ENCODE results near the gene SERINC3. TPM values are rescaled to one million over a fixed set of nuclear protein-coding genes. Genes with fewer than 3 reads are reported as not detected.

SERINC3 gene
- total RNA-seq, 4 donors from 2014 or later, result 119 to 140 (median 131) TPM

DNA sequence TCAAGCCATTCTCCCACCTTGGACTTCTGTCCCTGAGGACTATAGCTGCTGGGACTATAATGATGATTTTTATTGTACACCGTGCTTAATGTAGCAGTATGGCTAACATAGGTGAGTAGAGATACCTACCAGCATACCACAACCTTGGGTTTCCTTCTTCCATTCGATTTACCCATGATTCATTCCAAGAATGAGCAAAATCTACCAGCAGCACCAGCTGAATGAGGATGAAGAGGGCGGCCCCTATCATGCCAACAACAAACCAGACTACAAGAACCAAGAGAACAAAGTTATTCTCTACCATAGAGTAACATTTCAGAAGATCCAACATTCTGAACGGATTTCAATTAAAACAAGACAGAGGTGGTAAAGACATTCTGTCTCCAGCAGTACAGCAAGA is 12.1 kb downstream of the SERINC3 start:
- peaks cover 0 to 42% (median 0%) of the 10 kb centered on the region in 3 donors for H3K4me1 ChIP-seq
- ATAC-seq, result no peak
- TF ChIP-seq POLR2A (IDR thresholded peaks at IDR 0.05) (no peak), CTCF (IDR thresholded peaks at IDR 0.05) (no peak), EP300 (IDR thresholded peaks at IDR 0.05) (no peak), POLR2AphosphoS5 (IDR thresholded peaks at IDR 0.05) (no peak)
- peaks cover 5 to 88% of the 10 kb centered on the region in 2 donors for H3K36me3 ChIP-seq
- H3K4me3 ChIP-seq, result no peak overlapping the region
- WGBS, 2 donors (ENCODE audit: low coverage in 1 of 2), result 85 to 89% methylated on average over 4 of the region's 4 CpGs
- no peak overlapping the region for H3K27ac ChIP-seq
- H3K27me3 ChIP-seq, result no peaks in the 10 kb centered on the region
- H3K9me3 ChIP-seq, result no peaks in the 10 kb centered on the region

DNA sequence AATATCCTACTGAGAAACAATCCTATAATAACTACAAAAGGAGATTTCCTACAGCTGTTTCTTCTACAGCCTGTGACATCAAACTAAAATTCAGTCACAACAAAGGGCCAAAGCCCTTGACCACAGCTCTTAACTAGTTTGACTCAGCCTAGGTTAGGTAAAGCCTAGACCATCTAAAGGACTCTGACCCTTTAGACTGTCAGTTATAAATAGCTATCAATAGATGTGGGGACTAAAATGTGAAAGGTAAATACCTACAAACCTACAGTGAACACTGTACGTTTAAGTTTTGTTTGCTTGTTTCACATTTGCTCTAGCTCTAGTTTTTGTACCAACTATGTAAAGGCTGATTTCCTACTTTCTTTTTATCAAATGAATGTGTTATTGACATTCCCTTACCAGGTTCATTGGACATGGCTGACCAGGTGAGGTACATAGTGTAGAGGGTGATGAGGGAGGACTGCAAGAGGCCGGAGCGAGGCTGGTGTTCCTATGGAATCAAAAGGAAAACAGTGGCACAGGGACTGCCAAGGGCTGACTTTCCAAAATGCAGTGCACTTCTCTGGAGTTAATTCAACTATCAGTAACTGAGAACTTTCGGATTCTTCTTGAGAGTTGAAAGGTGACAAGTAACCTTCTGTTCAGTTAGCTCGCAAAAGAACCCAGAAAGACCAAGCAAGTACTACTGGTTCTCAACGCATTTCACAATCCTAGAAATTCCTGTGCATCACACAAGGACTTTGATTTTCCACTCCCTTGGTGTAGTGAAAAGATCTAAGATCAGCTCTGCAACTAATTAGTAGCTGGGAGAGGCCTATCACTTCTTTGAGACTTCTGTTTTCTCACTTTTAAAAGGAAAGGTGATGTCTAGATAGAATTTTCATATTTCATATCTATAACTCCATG is 17.2 kb downstream of the SERINC3 start:
- Histone ChIP-seq H3K36me3 (peaks cover 11 to 100% of the 10 kb centered on the region in 2 donors), H3K9me3 (no peaks in the 10 kb centered on the region), H3K4me1 (no peaks in the 10 kb centered on the region), H3K27ac (no peak overlapping the region), H3K4me3 (no peak overlapping the region), H3K27me3 (no peaks in the 10 kb centered on the region)
- TF ChIP-seq EP300 (IDR thresholded peaks at IDR 0.05) (no peak), POLR2A (IDR thresholded peaks at IDR 0.05) (no peak), CTCF (IDR thresholded peaks at IDR 0.05) (no peak), POLR2AphosphoS5 (IDR thresholded peaks at IDR 0.05) (no peak)
- ATAC-seq, result no peak
- 82 to 92% methylated on average over 4 to 6 of the region's 6 CpGs for WGBS, 2 donors (ENCODE audit: low coverage in 1 of 2)

GRCh38 chr20:44502968-44503367 is 18.9 kb downstream of the SERINC3 start:
- H3K36me3 ChIP-seq, result peaks cover 10 to 100% of the 10 kb centered on the region in 2 donors
- no peak overlapping the region for H3K27ac ChIP-seq
- ATAC-seq, result no peak
- peaks cover 0 to 1% (median 0%) of the 10 kb centered on the region in 3 donors for H3K4me1 ChIP-seq
- no peaks in the 10 kb centered on the region for H3K9me3 ChIP-seq
- 91 to 100% methylated on average over 1 of the region's 1 CpG for WGBS, 2 donors (ENCODE audit: low coverage in 1 of 2)
- TF ChIP-seq CTCF (IDR thresholded peaks at IDR 0.05) (no peak), POLR2AphosphoS5 (IDR thresholded peaks at IDR 0.05) (no peak), EP300 (IDR thresholded peaks at IDR 0.05) (no peak), POLR2A (IDR thresholded peaks at IDR 0.05) (no peak)
- H3K4me3 ChIP-seq, result no peak overlapping the region
- no peaks in the 10 kb centered on the region for H3K27me3 ChIP-seq

DNA sequence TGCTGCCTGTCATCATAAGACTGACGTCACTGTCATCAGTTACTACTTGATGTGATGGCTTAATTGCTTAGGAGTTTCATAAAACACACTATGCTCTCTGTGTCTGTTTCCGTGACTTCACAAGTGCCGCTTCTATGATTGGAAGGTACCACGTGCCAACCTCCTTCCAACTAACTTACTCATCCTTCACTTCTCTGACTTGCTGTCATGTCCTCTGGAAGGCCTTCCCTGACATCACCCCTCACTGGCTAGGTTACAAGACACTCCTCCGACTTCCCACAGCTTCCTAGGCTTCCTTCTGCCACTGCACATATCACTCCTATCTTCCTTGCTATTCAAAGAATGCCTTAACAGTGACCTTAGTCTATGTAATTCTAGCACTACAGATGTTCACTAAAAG is 20.4 kb downstream of the SERINC3 start:
- no peaks in the 10 kb centered on the region for H3K27me3 ChIP-seq
- peaks cover 10 to 100% of the 10 kb centered on the region in 2 donors for H3K36me3 ChIP-seq
- no peak for ATAC-seq
- 71 to 84% methylated on average over 5 of the region's 5 CpGs for WGBS, 2 donors (ENCODE audit: low coverage in 1 of 2)
- TF ChIP-seq POLR2A (IDR thresholded peaks at IDR 0.05), result no peak
- TF ChIP-seq POLR2AphosphoS5 (IDR thresholded peaks at IDR 0.05), result no peak
- no peak for TF ChIP-seq CTCF (IDR thresholded peaks at IDR 0.05)
- no peak for TF ChIP-seq EP300 (IDR thresholded peaks at IDR 0.05)
- no peaks in the 10 kb centered on the region for H3K9me3 ChIP-seq
- H3K27ac ChIP-seq, result no peak overlapping the region
- peaks cover 0 to 7% (median 0%) of the 10 kb centered on the region in 3 donors for H3K4me1 ChIP-seq
- no peak overlapping the region for H3K4me3 ChIP-seq

DNA sequence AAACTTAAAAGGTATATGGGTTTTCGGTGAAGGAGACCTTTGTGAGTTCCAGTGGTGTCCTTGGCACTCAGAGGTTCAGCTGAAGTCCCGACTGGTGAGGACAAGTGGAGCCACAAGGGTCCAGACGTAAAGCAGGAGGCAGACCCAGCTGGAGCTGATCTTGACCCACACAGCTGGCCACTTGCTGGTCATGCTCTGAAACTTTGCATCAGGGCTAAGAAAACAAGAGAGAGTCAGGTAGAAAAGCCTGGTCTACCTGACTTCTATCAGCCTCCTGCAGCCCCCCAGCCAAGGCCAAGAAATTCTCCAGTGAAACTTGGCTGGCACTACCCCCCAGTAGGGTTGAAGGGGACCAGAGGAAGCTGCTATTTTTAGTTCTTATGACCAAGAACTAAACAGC is 21.6 kb downstream of the SERINC3 start:
- 83% methylated on average over 3 of the region's 3 CpGs; no CpG with 5 or more reads in 1 of the 2 donors for WGBS, 2 donors (ENCODE audit: low coverage in 1 of 2)
- H3K4me1 ChIP-seq, result peaks cover 0 to 12% (median 0%) of the 10 kb centered on the region in 3 donors
- H3K4me3 ChIP-seq, result no peak overlapping the region
- no peaks in the 10 kb centered on the region for H3K27me3 ChIP-seq
- ATAC-seq, result no peak
- H3K36me3 ChIP-seq, result peaks cover 10 to 100% of the 10 kb centered on the region in 2 donors
- TF ChIP-seq EP300 (IDR thresholded peaks at IDR 0.05) (no peak), POLR2AphosphoS5 (IDR thresholded peaks at IDR 0.05) (no peak), CTCF (IDR thresholded peaks at IDR 0.05) (no peak)
- no peak overlapping the region for H3K27ac ChIP-seq
- no peaks in the 10 kb centered on the region for H3K9me3 ChIP-seq

Measured in gastroesophageal sphincter (tissue), 4 donors.